ACC112 (cell line): ENCODE measurements around the gene PIK3R3.

ENCODE experiments used
- H2AFZ ChIP-seq: fragments of 200-600 bp; sonication (generic); one replicate; pipeline ENCODE4 v1.6.0; 2017; ENCODE audit warnings: antibody characterized with exemption, low read length; ENCODE audit not compliant: unreplicated experiment
- H3K27ac ChIP-seq: fragments of 200-600 bp; sonication (generic); 2 replicates; pipeline ENCODE4 v1.5.1; 2014; ENCODE audit warnings: low read depth, mild to moderate bottlenecking, antibody characterized with exemption, low read length, moderate library complexity
- H3K27me3 ChIP-seq: fragments of 200-600 bp; sonication (generic); 2 replicates; pipeline ENCODE4 v1.6.1; 2014; ENCODE audit warnings: mild to moderate bottlenecking, antibody characterized with exemption, low read length, moderate library complexity, mixed read lengths; ENCODE audit not compliant: insufficient read depth
- H3K36me3 ChIP-seq: fragments of 200-600 bp; sonication (generic); 2 replicates; pipeline ENCODE4 v1.6.1; 2016; ENCODE audit warnings: mild to moderate bottlenecking, antibody characterized with exemption, low read length, moderate library complexity, mixed read lengths; ENCODE audit not compliant: insufficient read depth
- H3K4me1 ChIP-seq: fragments of 200-600 bp; sonication (generic); one replicate; pipeline ENCODE4 v1.6.1; 2016; ENCODE audit warnings: low read length, mixed read lengths; ENCODE audit not compliant: insufficient read depth, unreplicated experiment, control insufficient read depth
- H3K4me3 ChIP-seq: fragments of 200-600 bp; sonication (generic); 2 replicates; pipeline ENCODE4 v1.5.1; 2014; ENCODE audit warnings: mild to moderate bottlenecking, low read depth, low read length
- H3K79me2 ChIP-seq: fragments of 200-600 bp; sonication (generic); one replicate; pipeline ENCODE4 v1.6.0; 2016; ENCODE audit warnings: low read length; ENCODE audit not compliant: control insufficient read depth, unreplicated experiment, insufficient read depth

Gene PIK3R3

GRCh38 chr1:46026531-46026930 is 105.9 kb downstream of the PIK3R3 start:
- Histone ChIP-seq H3K36me3 (no peaks in the 10 kb centered on the region), H2AFZ (no peak overlapping the region), H3K4me1 (no peaks in the 10 kb centered on the region), H3K27ac (no peak overlapping the region), H3K79me2 (no peaks in the 10 kb centered on the region), H3K4me3 (no peak overlapping the region), H3K27me3 (no peaks in the 10 kb centered on the region)

GRCh38 chr1:46021046-46021996 is 111.1 kb downstream of the PIK3R3 start:
- H3K27ac ChIP-seq: no peak overlapping the region
- no peaks in the 10 kb centered on the region for H3K4me1 ChIP-seq
- H2AFZ ChIP-seq: no peak overlapping the region
- H3K27me3 ChIP-seq: no peaks in the 10 kb centered on the region
- H3K4me3 ChIP-seq: no peak overlapping the region
- no peaks in the 10 kb centered on the region for H3K36me3 ChIP-seq
- H3K79me2 ChIP-seq: no peaks in the 10 kb centered on the region

- no peaks in the 10 kb centered on the region for H3K4me1 ChIP-seq
- H2AFZ ChIP-seq: no peak overlapping the region
- H3K36me3 ChIP-seq: no peaks in the 10 kb centered on the region
Measured at GRCh38 chr1:46020010-46020409, 112.4 kb downstream of the PIK3R3 start.

GRCh38 chr1:46019348-46019747 is 113.1 kb downstream of the PIK3R3 start:
- Histone ChIP-seq H3K27ac (no peak overlapping the region), H3K27me3 (no peaks in the 10 kb centered on the region), H3K79me2 (no peaks in the 10 kb centered on the region), H3K4me3 (no peak overlapping the region), H2AFZ (no peak overlapping the region), H3K36me3 (no peaks in the 10 kb centered on the region), H3K4me1 (no peaks in the 10 kb centered on the region)

More at GRCh38 chr1:46020010-46020409, 112.4 kb downstream of the PIK3R3 start:
- no peak overlapping the region for H3K27ac ChIP-seq
- no peaks in the 10 kb centered on the region for H3K79me2 ChIP-seq
- no peak overlapping the region for H3K4me3 ChIP-seq
- H3K27me3 ChIP-seq: no peaks in the 10 kb centered on the region

GRCh38 chr1:46017876-46018503 is 114.4 kb downstream of the PIK3R3 start:
- Histone ChIP-seq H3K4me3 (no peak overlapping the region), H2AFZ (no peak overlapping the region), H3K4me1 (no peaks in the 10 kb centered on the region), H3K27ac (no peak overlapping the region), H3K27me3 (no peaks in the 10 kb centered on the region), H3K36me3 (no peaks in the 10 kb centered on the region), H3K79me2 (no peaks in the 10 kb centered on the region)

GRCh38 chr1:46013581-46013980 is 118.8 kb downstream of the PIK3R3 start:
- Histone ChIP-seq H3K4me1 (no peaks in the 10 kb centered on the region), H3K79me2 (no peaks in the 10 kb centered on the region), H3K36me3 (peaks cover 14% of the 10 kb centered on the region; the same call in 1 of the 2 replicates), H3K4me3 (no peak overlapping the region), H3K27me3 (no peaks in the 10 kb centered on the region), H2AFZ (no peak overlapping the region), H3K27ac (no peak overlapping the region)

GRCh38 chr1:46012236-46012635 is 120.2 kb downstream of the PIK3R3 start:
- no peaks in the 10 kb centered on the region for H3K27me3 ChIP-seq
- H3K36me3 ChIP-seq: peaks cover 18% of the 10 kb centered on the region; the same call in 1 of the 2 replicates
- H2AFZ ChIP-seq: no peak overlapping the region
- no peak overlapping the region for H3K4me3 ChIP-seq
- no peaks in the 10 kb centered on the region for H3K4me1 ChIP-seq
- H3K79me2 ChIP-seq: no peaks in the 10 kb centered on the region
- no peak overlapping the region for H3K27ac ChIP-seq

DNA sequence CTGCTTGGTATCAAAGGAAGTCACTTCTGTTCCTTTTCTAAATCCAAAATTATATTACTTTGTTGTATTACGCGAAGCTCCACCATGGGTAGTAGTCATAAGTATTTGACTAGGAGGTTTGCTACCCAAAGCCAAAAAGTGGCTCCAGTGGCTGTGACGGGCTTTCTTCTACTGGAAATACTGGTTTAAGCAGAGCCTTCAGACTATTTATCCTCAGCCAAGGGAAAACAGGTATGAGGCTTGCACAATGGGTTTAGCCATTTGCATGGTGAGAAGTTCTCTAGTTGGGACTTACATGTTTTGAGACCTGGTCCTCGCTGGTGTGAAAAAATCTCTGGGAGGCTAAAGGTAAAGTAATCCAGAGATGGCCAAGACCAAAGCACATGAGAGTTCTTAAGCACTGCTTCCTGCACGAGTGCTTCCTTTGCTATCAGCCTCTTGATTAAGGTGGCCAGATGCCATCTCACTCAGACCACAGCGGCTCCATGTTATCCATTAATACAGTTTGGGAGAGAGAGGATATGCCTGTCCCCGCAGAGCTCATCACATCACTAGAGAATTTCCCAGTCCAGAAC is 121.2 kb downstream of the PIK3R3 start:
- Histone ChIP-seq H3K4me1 (no peaks in the 10 kb centered on the region), H3K27me3 (no peaks in the 10 kb centered on the region), H3K4me3 (no peak overlapping the region), H3K36me3 (peaks cover 18% of the 10 kb centered on the region; the same call in 1 of the 2 replicates), H3K27ac (no peak overlapping the region), H3K79me2 (no peaks in the 10 kb centered on the region), H2AFZ (no peak overlapping the region)

DNA sequence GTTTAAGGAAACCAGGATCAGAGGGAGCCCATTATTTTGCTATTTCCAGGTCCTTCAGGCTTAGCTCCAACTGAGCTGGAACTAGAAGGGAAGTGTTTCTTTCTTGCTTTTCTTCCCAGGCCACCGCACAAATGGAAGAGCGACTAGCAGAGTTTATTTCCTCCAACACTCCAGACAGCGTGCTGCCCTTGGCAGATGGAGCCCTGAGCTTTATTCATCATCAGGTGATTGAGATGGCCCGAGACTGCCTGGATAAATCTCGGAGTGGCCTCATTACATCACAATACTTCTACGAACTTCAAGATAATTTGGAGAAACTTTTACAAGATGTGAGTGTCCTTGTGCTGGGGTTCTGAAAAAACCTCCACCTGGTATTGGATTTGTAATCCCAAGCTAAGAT is 121.8 kb downstream of the PIK3R3 start:
- Histone ChIP-seq H3K36me3 (peaks cover 18% of the 10 kb centered on the region; the same call in 1 of the 2 replicates), H3K79me2 (no peaks in the 10 kb centered on the region), H3K27ac (no peak overlapping the region), H3K27me3 (no peaks in the 10 kb centered on the region), H3K4me3 (no peak overlapping the region), H2AFZ (no peak overlapping the region), H3K4me1 (no peaks in the 10 kb centered on the region)

GRCh38 chr1:46008585-46008984 is 123.8 kb downstream of the PIK3R3 start:
- no peaks in the 10 kb centered on the region for H3K79me2 ChIP-seq
- no peaks in the 10 kb centered on the region for H3K27me3 ChIP-seq
- peaks cover 22% of the 10 kb centered on the region; the same call in 1 of the 2 replicates for H3K36me3 ChIP-seq
- no peak overlapping the region for H3K27ac ChIP-seq
- H3K4me1 ChIP-seq: no peaks in the 10 kb centered on the region
- H3K4me3 ChIP-seq: no peak overlapping the region
- no peak overlapping the region for H2AFZ ChIP-seq
